ENCODE data around the gene SCUBE1.

DNA sequence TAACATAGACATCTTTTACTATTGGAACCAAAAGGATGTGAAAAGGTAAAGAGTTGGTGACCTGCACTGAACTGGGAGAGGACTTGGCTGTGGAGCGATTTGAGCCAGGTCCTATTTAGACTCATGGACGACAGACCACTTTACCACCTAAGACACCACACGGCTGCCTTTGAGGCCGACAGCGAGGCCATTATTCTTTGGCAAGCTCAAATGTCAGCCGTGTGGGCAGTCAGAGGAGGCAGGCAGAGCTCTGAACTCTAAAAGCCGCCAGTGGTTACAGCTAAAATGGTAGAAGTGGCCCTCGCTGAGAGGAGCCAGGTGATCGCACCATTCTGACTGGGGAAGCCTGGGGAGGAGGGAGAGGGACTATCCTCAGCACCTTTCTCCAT is 50.5 kb downstream of the SCUBE1 start:
- TF ChIP-seq, protein P1, sequence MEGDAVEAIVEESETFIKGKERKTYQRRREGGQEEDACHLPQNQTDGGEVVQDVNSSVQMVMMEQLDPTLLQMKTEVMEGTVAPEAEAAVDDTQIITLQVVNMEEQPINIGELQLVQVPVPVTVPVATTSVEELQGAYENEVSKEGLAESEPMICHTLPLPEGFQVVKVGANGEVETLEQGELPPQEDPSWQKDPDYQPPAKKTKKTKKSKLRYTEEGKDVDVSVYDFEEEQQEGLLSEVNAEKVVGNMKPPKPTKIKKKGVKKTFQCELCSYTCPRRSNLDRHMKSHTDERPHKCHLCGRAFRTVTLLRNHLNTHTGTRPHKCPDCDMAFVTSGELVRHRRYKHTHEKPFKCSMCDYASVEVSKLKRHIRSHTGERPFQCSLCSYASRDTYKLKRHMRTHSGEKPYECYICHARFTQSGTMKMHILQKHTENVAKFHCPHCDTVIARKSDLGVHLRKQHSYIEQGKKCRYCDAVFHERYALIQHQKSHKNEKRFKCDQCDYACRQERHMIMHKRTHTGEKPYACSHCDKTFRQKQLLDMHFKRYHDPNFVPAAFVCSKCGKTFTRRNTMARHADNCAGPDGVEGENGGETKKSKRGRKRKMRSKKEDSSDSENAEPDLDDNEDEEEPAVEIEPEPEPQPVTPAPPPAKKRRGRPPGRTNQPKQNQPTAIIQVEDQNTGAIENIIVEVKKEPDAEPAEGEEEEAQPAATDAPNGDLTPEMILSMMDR (IDR thresholded peaks at IDR 0.05; ENCODE audit: low read length) = no peak
- no peak for TF ChIP-seq EZH2 (IDR thresholded peaks at IDR 0.05; ENCODE audit: borderline replicate concordance, low read length)

Data from OCI-LY1 (cell line).